H9 (cell line): ENCODE data around the gene OR10P1. TPM values are rescaled to one million over a fixed set of nuclear protein-coding genes. Genes with fewer than 3 reads are reported as not detected.

Experiments
- DNase-seq: peaks from one replicate; pipeline ENCODE4 v3.0.0-alpha.2; 2017
- H2AFZ ChIP-seq: one replicate; pipeline ENCODE4 v1.6.1; 2013; ENCODE audit warnings: mild to moderate bottlenecking, low read length, control low read depth, moderate library complexity
- H2AK5ac ChIP-seq: 2 replicates; pipeline ENCODE4 v1.6.1; 2013; ENCODE audit warnings: low read length, control low read depth, mixed read lengths; ENCODE audit not compliant: insufficient read length
- H2BK120ac ChIP-seq: one replicate; pipeline ENCODE4 v1.6.1; 2013; ENCODE audit warnings: low read depth, mild to moderate bottlenecking, low read length, control low read depth, inconsistent platforms; ENCODE audit not compliant: poor library complexity, severe bottlenecking
- H2BK12ac ChIP-seq: 2 replicates; pipeline ENCODE4 v1.6.1; 2013; ENCODE audit warnings: low read length, control low read depth, mixed read lengths, low read depth; ENCODE audit not compliant: insufficient read length
- H2BK15ac ChIP-seq: 2 replicates; pipeline ENCODE4 v1.6.1; 2013; ENCODE audit warnings: low read depth, low read length, control low read depth
- H2BK20ac ChIP-seq: one replicate; pipeline ENCODE4 v1.6.1; 2013; ENCODE audit warnings: low read depth, mild to moderate bottlenecking, low read length, control low read depth, inconsistent platforms; ENCODE audit not compliant: poor library complexity, severe bottlenecking
- H2BK5ac ChIP-seq: 2 replicates; pipeline ENCODE4 v1.6.1; 2013; ENCODE audit warnings: low read length, control low read depth, mixed read lengths; ENCODE audit not compliant: insufficient read length
- H3K14ac ChIP-seq: 2 replicates; pipeline ENCODE4 v1.6.1; 2013; ENCODE audit warnings: low read length, control low read depth; ENCODE audit not compliant: insufficient read depth
- H3K18ac ChIP-seq: 2 replicates; pipeline ENCODE4 v1.6.1; 2013; ENCODE audit warnings: low read depth, mild to moderate bottlenecking, mixed read lengths, low read length, control low read depth; ENCODE audit not compliant: insufficient read length
- H3K23ac ChIP-seq: 2 replicates; pipeline ENCODE4 v1.6.1; 2013; ENCODE audit warnings: low read length, control low read depth, mixed read lengths, low read depth; ENCODE audit not compliant: insufficient read length
- H3K23me2 ChIP-seq: 2 replicates; pipeline ENCODE4 v1.6.1; 2013; ENCODE audit warnings: low read depth, mild to moderate bottlenecking, mixed read lengths, low read length, control low read depth; ENCODE audit not compliant: insufficient read length, poor library complexity, severe bottlenecking
- H3K27ac ChIP-seq: 2 replicates; pipeline ENCODE4 v1.5.1; 2013; ENCODE audit warnings: low read length, control low read depth, mixed read lengths, low read depth; ENCODE audit not compliant: insufficient read length
- H3K27me3 ChIP-seq: 2 replicates; pipeline ENCODE4 v1.6.1; 2013; ENCODE audit warnings: low read length, control low read depth, inconsistent platforms; ENCODE audit not compliant: insufficient read depth
- H3K4ac ChIP-seq: 2 replicates; pipeline ENCODE4 v1.6.1; 2013; ENCODE audit warnings: low read depth, mild to moderate bottlenecking, control low read depth, inconsistent platforms, low read length, moderate library complexity
- H3K4me1 ChIP-seq: 2 replicates; pipeline ENCODE4 v1.6.1; 2013; ENCODE audit warnings: low read length, control low read depth, inconsistent platforms; ENCODE audit not compliant: insufficient read depth
- H3K4me2 ChIP-seq: 2 replicates; pipeline ENCODE4 v1.6.1; 2013; ENCODE audit warnings: low read length, control low read depth, mixed read lengths; ENCODE audit not compliant: insufficient read length, insufficient read depth
- H3K56ac ChIP-seq: 2 replicates; pipeline ENCODE4 v1.6.1; 2013; ENCODE audit warnings: low read depth, mild to moderate bottlenecking, mixed read lengths, low read length, control low read depth; ENCODE audit not compliant: insufficient read length
- H3K79me1 ChIP-seq: 2 replicates; pipeline ENCODE4 v1.6.1; 2013; ENCODE audit warnings: low read depth, mild to moderate bottlenecking, moderate library complexity, low read length, control low read depth, inconsistent platforms; ENCODE audit not compliant: insufficient read depth, poor library complexity, severe bottlenecking
- H3K79me2 ChIP-seq: 2 replicates; pipeline ENCODE4 v1.6.1; 2013; ENCODE audit warnings: low read length, control low read depth, inconsistent platforms; ENCODE audit not compliant: insufficient read depth
- H3K9ac ChIP-seq: 2 replicates; pipeline ENCODE4 v1.6.1; 2013; ENCODE audit warnings: low read length, control low read depth, mixed read lengths; ENCODE audit not compliant: insufficient read length; ENCODE audit errors: extremely low read depth
- H3K9me3 ChIP-seq: one replicate; pipeline ENCODE4 v1.6.1; 2013; ENCODE audit warnings: low read depth, low read length, inconsistent platforms; ENCODE audit not compliant: control insufficient read depth
- H3T11ph ChIP-seq: one replicate; pipeline ENCODE4 v1.6.1; 2013; ENCODE audit warnings: mild to moderate bottlenecking, low read length, control low read depth, inconsistent platforms
- H4K20me1 ChIP-seq: one replicate; pipeline ENCODE4 v1.6.1; 2013; ENCODE audit not compliant: control insufficient read depth, insufficient read length, insufficient read depth
- H4K5ac ChIP-seq: 2 replicates; pipeline ENCODE4 v1.6.1; 2013; ENCODE audit warnings: low read depth, mild to moderate bottlenecking, mixed read lengths, low read length, control low read depth; ENCODE audit not compliant: insufficient read length
- H4K8ac ChIP-seq: replicated peaks from 2 replicates; pipeline ENCODE4 v1.6.1; 2013; ENCODE audit warnings: low read length, control low read depth, mixed read lengths, low read depth; ENCODE audit not compliant: insufficient read length
- H4K91ac ChIP-seq: 2 replicates; pipeline ENCODE4 v1.6.1; 2013; ENCODE audit warnings: low read depth, mild to moderate bottlenecking, moderate library complexity, mixed read lengths, low read length, control low read depth; ENCODE audit not compliant: insufficient read length
- H3K27ac Mint-ChIP-seq, 3 experiments: 2 replicates in 2 of 3; 3 replicates in 1 of 3; pipeline ENCODE4 v1.8.0; 2020 to 2021; ENCODE audit warnings: mixed read lengths in 3 of 3, mild to moderate bottlenecking in 1 of 3, moderate library complexity in 1 of 3
- H3K27me3 Mint-ChIP-seq: 2 replicates; pipeline ENCODE4 v1.8.0; 2021; ENCODE audit warnings: low read depth, mild to moderate bottlenecking, moderate library complexity, mixed read lengths
- H3K36me3 Mint-ChIP-seq, 3 experiments: 2 replicates in 2 of 3; 3 replicates in 1 of 3; pipeline ENCODE4 v1.8.0; 2020 to 2021; ENCODE audit warnings: low read depth in 3 of 3, mixed read lengths in 3 of 3; ENCODE audit not compliant: insufficient read depth in 1 of 3
- H3K4me1 Mint-ChIP-seq, 2 experiments: 2 replicates each; pipeline ENCODE4 v1.8.0; 2020; ENCODE audit warnings: mixed read lengths in 2 of 2
- H3K4me3 Mint-ChIP-seq, 2 experiments: 2 replicates in 1 of 2; 3 replicates in 1 of 2; pipeline ENCODE4 v1.8.0; 2020 to 2021; ENCODE audit warnings: mild to moderate bottlenecking in 2 of 2, mixed read lengths in 2 of 2, moderate library complexity in 1 of 2
- H3K9me3 Mint-ChIP-seq, 2 experiments: 2 replicates in 1 of 2; 3 replicates in 1 of 2; pipeline ENCODE4 v1.8.0; 2020; ENCODE audit warnings: mild to moderate bottlenecking in 2 of 2, mixed read lengths in 2 of 2, moderate library complexity in 1 of 2
- CTCF ChIP-seq: fragments of 200-600 bp; sonication (generic); conservative IDR thresholded peaks from 3 replicates; pipeline ENCODE4 v1.8.0; 2021; ENCODE audit warnings: antibody characterized with exemption, mild to moderate bottlenecking
- WGBS: extraction: QIAGEN DNeasy Blood & Tissue Kit; methylation state at CpG from one replicate; pipeline ENCODE4 v1.1.7; 2013; ENCODE audit warnings: missing lambda C conversion rate, low lambda C conversion rate, mixed read lengths; ENCODE audit not compliant: insufficient read length; ENCODE audit errors: extremely low coverage; 5-methylcytosine and 5-hydroxymethylcytosine counted together
- total RNA-seq: library from RNA; stranded (reverse); gene quantifications from 2 replicates; pipeline ENCODE4 v1.2.1, GENCODE V29; 2021

OR10P1 gene
- total RNA-seq, 1 experiment from 2014 or later: not detected

GRCh38 chr12:55657212-55657611, 20.5 kb downstream of the OR10P1 start:
- Histone ChIP-seq H3K27ac (no peak overlapping the region), H3K23me2 (no peaks in the 10 kb centered on the region), H3K9ac (no peak overlapping the region), H3K18ac (no peak overlapping the region), H2AFZ (no peak overlapping the region), H3K56ac (no peak overlapping the region), H2AK5ac (no peak overlapping the region), H3K27me3 (no peaks in the 10 kb centered on the region), H3K23ac (no peak overlapping the region), H3K14ac (no peak overlapping the region), H3K79me1 (no peaks in the 10 kb centered on the region), H2BK5ac (no peak overlapping the region), H2BK12ac (no peak overlapping the region), H2BK15ac (no peak overlapping the region), H4K8ac (no peak overlapping the region), H3K4ac (no peak overlapping the region), H3K4me2 (no peak overlapping the region), H3K9me3 (no peaks in the 10 kb centered on the region), H4K5ac (no peak overlapping the region), H3K79me2 (no peaks in the 10 kb centered on the region), H4K91ac (no peak overlapping the region), H4K20me1 (no peaks in the 10 kb centered on the region), H2BK20ac (no peak overlapping the region), H3T11ph (no peak overlapping the region), H2BK120ac (no peak overlapping the region), H3K4me1 (no peaks in the 10 kb centered on the region)
- Mint-ChIP-seq H3K27ac (no peak overlapping the region), H3K9me3 (peaks cover 0 to 2% of the 10 kb centered on the region in 2 experiments; a peak in 1 of 5 replicates), H3K4me1 (no peaks in the 10 kb centered on the region), H3K4me3 (no peak overlapping the region), H3K27me3 (peaks cover 21% of the 10 kb centered on the region), H3K36me3 (peaks cover 0 to 2% (median 0%) of the 10 kb centered on the region in 3 experiments; a peak in 1 of 7 replicates)
- no peak for DNase-seq
- WGBS: no CpG with 5 or more reads among the region's 4 CpGs
- TF ChIP-seq CTCF: no peak
